MCF 10A (cell line): Measurements from ENCODE around the gene PBX1. TPM values are rescaled to one million over a fixed set of nuclear protein-coding genes. Genes with fewer than 3 reads are reported as not detected.
"Not testable (repeated sequence)": the region's sequence is repeated elsewhere in the genome, so short reads cannot be mapped to it uniquely, and the experiment has no call there.

Experiments used
- BruUV-seq: library from RNA; stranded (reverse); fragments of 400-500 nt; replicated peaks from 2 replicates; lab custom pipeline; 2021; lab: Mats Ljungman, UMichigan
- CTCF ChIA-PET: fragments of 300-600 bp; sonication (Branson Sonifier 250); formaldehyde crosslinking; extraction: SDS; loops from one replicate; lab custom pipeline; 2021; ENCODE audit warnings: antibody characterized with exemption, inconsistent platforms; lab: Yijun Ruan, JAX
- POLR2A ChIA-PET: fragments of 300-600, 350-650 bp; sonication (Branson Sonifier 250); formaldehyde crosslinking; extraction: SDS; loops from one replicate; lab custom pipeline; 2020; ENCODE audit warnings: antibody characterized with exemption, inconsistent platforms; lab: Yijun Ruan, JAX
- DNase-seq: peaks from one replicate; pipeline ENCODE4 v3.0.0-alpha.2; 2018; ENCODE audit not compliant: unreplicated experiment
- H3K27ac Mint-ChIP-seq: one replicate; pipeline ENCODE4 v1.8.0; 2022; ENCODE audit warnings: mild to moderate bottlenecking, low read depth, mixed read lengths; ENCODE audit not compliant: unreplicated experiment
- H3K27me3 Mint-ChIP-seq: one replicate; pipeline ENCODE4 v1.8.0; 2022; ENCODE audit warnings: mixed read lengths; ENCODE audit not compliant: insufficient read depth, unreplicated experiment
- H3K36me3 Mint-ChIP-seq: one replicate; pipeline ENCODE4 v1.8.0; 2022; ENCODE audit warnings: mild to moderate bottlenecking, moderate library complexity, mixed read lengths; ENCODE audit not compliant: insufficient read depth, unreplicated experiment
- H3K4me1 Mint-ChIP-seq: one replicate; pipeline ENCODE4 v1.8.0; 2022; ENCODE audit warnings: mixed read lengths; ENCODE audit not compliant: insufficient read depth, unreplicated experiment
- H3K4me3 Mint-ChIP-seq: one replicate; pipeline ENCODE4 v1.8.0; 2022; ENCODE audit warnings: mild to moderate bottlenecking, moderate library complexity, mixed read lengths; ENCODE audit not compliant: unreplicated experiment
- H3K9me3 Mint-ChIP-seq: one replicate; pipeline ENCODE4 v1.8.0; 2022; ENCODE audit warnings: mixed read lengths; ENCODE audit not compliant: unreplicated experiment
- CTCF ChIP-seq: fragments of 200-600 bp; IDR thresholded peaks from one replicate; pipeline ENCODE4 v1.8.0; 2022; ENCODE audit warnings: antibody characterized with exemption, mild to moderate bottlenecking; ENCODE audit not compliant: unreplicated experiment
- intact Hi-C: fragments of 100-400 bp; cut with micrococcal nuclease; formaldehyde crosslinking; loops from 2 replicates; pipeline ENCODE4 v1.14.1; 2022
- total RNA-seq: library from RNA; stranded (reverse); gene quantifications from 2 replicates; pipeline ENCODE4 v1.2.3, GENCODE V29; 2022

Gene PBX1
- total RNA-seq, 1 experiment from 2014 or later, result 5.8 TPM

- no peak for DNase-seq
- ChIA-PET CTCF (interaction anchor here (0.6 to 1.3 kb wide), 2 partner anchors 269 to 327 kb away, joined by 3 read pairs; no protein-coding TSS in a partner anchor), POLR2A (interaction anchor here (0.6 kb wide), 1 partner anchor 68 kb away, joined by 3 read pairs; no protein-coding TSS in a partner anchor)
- no TSS peak for BruUV-seq
- intact Hi-C loops, result no loop called here
- H3K4me1 Mint-ChIP-seq, result no peaks in the 10 kb centered on the region
- no peak overlapping the region for H3K4me3 Mint-ChIP-seq
- H3K27ac Mint-ChIP-seq, result no peak overlapping the region
- no peaks in the 10 kb centered on the region for H3K36me3 Mint-ChIP-seq
- no peaks in the 10 kb centered on the region for H3K9me3 Mint-ChIP-seq
- no peak for TF ChIP-seq CTCF
- peaks cover 15% of the 10 kb centered on the region for H3K27me3 Mint-ChIP-seq
These were observed 40.2 kb upstream of the PBX1 start for GRCh38 chr1:164518692-164519332.

- no peak overlapping the region for H3K27ac Mint-ChIP-seq
- POLR2A ChIA-PET, result no interaction called here
- intact Hi-C loops, result no loop called here
- peaks cover 15% of the 10 kb centered on the region for H3K27me3 Mint-ChIP-seq
- no peaks in the 10 kb centered on the region for H3K4me1 Mint-ChIP-seq
- H3K36me3 Mint-ChIP-seq, result no peaks in the 10 kb centered on the region
- no peak for TF ChIP-seq CTCF
- DNase-seq, result no peak
- CTCF ChIA-PET, result interaction anchor here (0.7 to 1.3 kb wide), 3 partner anchors 17 to 268 kb away, joined by 3 read pairs; no protein-coding TSS in a partner anchor
- BruUV-seq, result no TSS peak
- H3K4me3 Mint-ChIP-seq, result no peak overlapping the region
- no peaks in the 10 kb centered on the region for H3K9me3 Mint-ChIP-seq
These were observed 39.6 kb upstream of the PBX1 start for GRCh38 chr1:164519426-164519825.

- TF ChIP-seq CTCF, result no peak
- BruUV-seq, result no TSS peak
- ChIA-PET POLR2A (no interaction called here), CTCF (no interaction called here)
- peak; percentile 27 for DNase-seq
- H3K4me1 Mint-ChIP-seq, result no peaks in the 10 kb centered on the region
- H3K27me3 Mint-ChIP-seq, result no peaks in the 10 kb centered on the region
- intact Hi-C loops, result no loop called here
- no peaks in the 10 kb centered on the region for H3K36me3 Mint-ChIP-seq
- H3K9me3 Mint-ChIP-seq, result peaks cover 17% of the 10 kb centered on the region
- no peak overlapping the region for H3K4me3 Mint-ChIP-seq
- H3K27ac Mint-ChIP-seq, result no peak overlapping the region
These were observed 34.2 kb upstream of the PBX1 start for GRCh38 chr1:164524810-164525209.

- no peaks in the 10 kb centered on the region for H3K4me1 Mint-ChIP-seq
These were observed 23.9 kb upstream of the PBX1 start for GRCh38 chr1:164534863-164535610.

GRCh38 chr1:164552463-164552988 lies 6.5 kb upstream of the PBX1 start:
- H3K4me3 Mint-ChIP-seq, H3K27me3 Mint-ChIP-seq, BruUV-seq, intact Hi-C loops, POLR2A ChIA-PET, H3K27ac Mint-ChIP-seq, H3K36me3 Mint-ChIP-seq, H3K4me1 Mint-ChIP-seq, DNase-seq: not testable (repeated sequence)
- H3K9me3 Mint-ChIP-seq, result peaks cover 26% of the 10 kb centered on the region
- CTCF ChIA-PET, result interaction anchor here (1.0 kb wide), 1 partner anchor 72 kb away, joined by 3 read pairs; no protein-coding TSS in a partner anchor

More at GRCh38 chr1:164534863-164535610, 23.9 kb upstream of the PBX1 start:
- DNase-seq, result no peak
- no peak overlapping the region for H3K27ac Mint-ChIP-seq
- TF ChIP-seq CTCF, result no peak
- ChIA-PET POLR2A (interaction anchor here (0.6 kb wide), 1 partner anchor 818 kb away, joined by 3 read pairs; no protein-coding TSS in a partner anchor), CTCF (interaction anchor here (0.6 to 1.6 kb wide), 6 partner anchors 18 to 368 kb away, joined by 3 to 5 read pairs (median 3); no protein-coding TSS in a partner anchor)
- H3K27me3 Mint-ChIP-seq, result no peaks in the 10 kb centered on the region
- intact Hi-C loops, result no loop called here
- no peaks in the 10 kb centered on the region for H3K36me3 Mint-ChIP-seq
- H3K4me3 Mint-ChIP-seq, result no peak overlapping the region
- no peaks in the 10 kb centered on the region for H3K9me3 Mint-ChIP-seq
- BruUV-seq, result no TSS peak
